HG02588 (cell line): ENCODE data around the gene TLE1.
"Not testable (repeated sequence)": the region's sequence is repeated elsewhere in the genome, so short reads cannot be mapped to it uniquely, and the experiment has no call there.

ENCODE experiments used
- ATAC-seq: cut with Tn5 transposase; IDR thresholded peaks from one replicate; pipeline ENCODE4 v1.9.1; 2021; ENCODE audit warnings: mild to moderate bottlenecking, moderate library complexity; ENCODE audit not compliant: unreplicated experiment

The TLE1 gene

GRCh38 chr9:81653240-81653639 lies 36.1 kb downstream of the TLE1 start:
- no peak for ATAC-seq

- ATAC-seq: no peak
Measured at GRCh38 chr9:81652058-81652687, 37.2 kb downstream of the TLE1 start.

- ATAC-seq: no peak
Measured at GRCh38 chr9:81650586-81651515, 38.5 kb downstream of the TLE1 start.

- no peak for ATAC-seq
Measured at GRCh38 chr9:81649475-81650240, 39.7 kb downstream of the TLE1 start.

- ATAC-seq: no peak
Measured at GRCh38 chr9:81648891-81649290, 40.5 kb downstream of the TLE1 start.

GRCh38 chr9:81646337-81646736 lies 43.0 kb downstream of the TLE1 start:
- no peak for ATAC-seq

GRCh38 chr9:81644513-81644912 lies 44.8 kb downstream of the TLE1 start:
- not testable (repeated sequence) for ATAC-seq

- no peak for ATAC-seq
Measured at GRCh38 chr9:81637276-81637675, 52.1 kb downstream of the TLE1 start.

- ATAC-seq: no peak
Measured at GRCh38 chr9:81636255-81636599, 53.1 kb downstream of the TLE1 start.

- no peak for ATAC-seq
Measured at GRCh38 chr9:81635521-81636254, 53.7 kb downstream of the TLE1 start.

- no peak for ATAC-seq
Measured at GRCh38 chr9:81634915-81635516, 54.3 kb downstream of the TLE1 start.

GRCh38 chr9:81633952-81634854 lies 55.1 kb downstream of the TLE1 start:
- ATAC-seq: no peak

- ATAC-seq: no peak
Measured at GRCh38 chr9:81632599-81632998, 56.7 kb downstream of the TLE1 start.

- no peak for ATAC-seq
Measured at GRCh38 chr9:81631218-81631745, 58.1 kb downstream of the TLE1 start.

- ATAC-seq: no peak
Measured at GRCh38 chr9:81629440-81629839, 59.9 kb downstream of the TLE1 start.

- no peak for ATAC-seq
Measured at GRCh38 chr9:81628897-81629296, 60.5 kb downstream of the TLE1 start.

- no peak for ATAC-seq
Measured at GRCh38 chr9:81627481-81627880, 61.9 kb downstream of the TLE1 start.

GRCh38 chr9:81626511-81626910 lies 62.8 kb downstream of the TLE1 start:
- ATAC-seq: no peak

GRCh38 chr9:81625969-81626368 lies 63.4 kb downstream of the TLE1 start:
- ATAC-seq: no peak
